Activated naive CD8-positive, alpha-beta T cell (primary cell): ENCODE measurements around the gene RIF1.
A peak's percentile ranks its signal among the peaks of the same experiment; 100 is the strongest.

Source experiments
- H3K27ac Mint-ChIP-seq: one replicate; pipeline ENCODE4 v1.8.0; 2021; ENCODE audit warnings: mixed read lengths
- H3K27me3 Mint-ChIP-seq: one replicate; pipeline ENCODE4 v1.8.0; 2021; ENCODE audit warnings: mixed read lengths
- H3K36me3 Mint-ChIP-seq: one replicate; pipeline ENCODE4 v1.8.0; 2021; ENCODE audit warnings: mixed read lengths
- H3K4me1 Mint-ChIP-seq: one replicate; pipeline ENCODE4 v1.8.0; 2021; ENCODE audit warnings: low read depth, mixed read lengths
- H3K4me3 Mint-ChIP-seq: one replicate; pipeline ENCODE4 v1.8.0; 2021; ENCODE audit warnings: mild to moderate bottlenecking, mixed read lengths
- H3K9me3 Mint-ChIP-seq: one replicate; pipeline ENCODE4 v1.8.0; 2021; ENCODE audit warnings: low read depth, mixed read lengths

The RIF1 gene

GRCh38 chr2:151409601-151410484, at the start of gene RIF1:
RIF1 (plus strand) TSS chr2:151409902; CDS start chr2:151410424, 522 bp downstream.
- Mint-ChIP-seq H3K4me1 (peaks cover 33% of the 10 kb centered on the region), H3K36me3 (peaks cover 7% of the 10 kb centered on the region), H3K9me3 (no peaks in the 10 kb centered on the region), H3K4me3 (peak within 1 kb of the TSS; percentile 98), H3K27me3 (no peaks in the 10 kb centered on the region), H3K27ac (peak within 1 kb of the TSS; percentile 97)

- no peaks in the 10 kb centered on the region for H3K4me1 Mint-ChIP-seq
- no peak overlapping the region for H3K4me3 Mint-ChIP-seq
- H3K36me3 Mint-ChIP-seq = no peaks in the 10 kb centered on the region
- no peak overlapping the region for H3K27ac Mint-ChIP-seq
- H3K9me3 Mint-ChIP-seq = no peaks in the 10 kb centered on the region
- no peaks in the 10 kb centered on the region for H3K27me3 Mint-ChIP-seq
Measured at GRCh38 chr2:151361674-151362370, 47.9 kb upstream of the RIF1 start.

- no peaks in the 10 kb centered on the region for H3K9me3 Mint-ChIP-seq
- no peaks in the 10 kb centered on the region for H3K4me1 Mint-ChIP-seq
- H3K27ac Mint-ChIP-seq = no peak overlapping the region
- no peaks in the 10 kb centered on the region for H3K36me3 Mint-ChIP-seq
- H3K4me3 Mint-ChIP-seq = no peak overlapping the region
- no peaks in the 10 kb centered on the region for H3K27me3 Mint-ChIP-seq
Measured at GRCh38 chr2:151363709-151364108, 46.0 kb upstream of the RIF1 start.

GRCh38 chr2:151367571-151367970, 42.1 kb upstream of the RIF1 start:
- H3K4me1 Mint-ChIP-seq = no peaks in the 10 kb centered on the region
- no peaks in the 10 kb centered on the region for H3K27me3 Mint-ChIP-seq
- no peak overlapping the region for H3K27ac Mint-ChIP-seq
- no peaks in the 10 kb centered on the region for H3K9me3 Mint-ChIP-seq
- no peak overlapping the region for H3K4me3 Mint-ChIP-seq
- H3K36me3 Mint-ChIP-seq = no peaks in the 10 kb centered on the region

- H3K9me3 Mint-ChIP-seq = no peaks in the 10 kb centered on the region
- H3K4me1 Mint-ChIP-seq = peaks cover 4% of the 10 kb centered on the region
- H3K27me3 Mint-ChIP-seq = no peaks in the 10 kb centered on the region
- H3K27ac Mint-ChIP-seq = no peak overlapping the region
- H3K36me3 Mint-ChIP-seq = no peaks in the 10 kb centered on the region
- no peak overlapping the region for H3K4me3 Mint-ChIP-seq
Measured at GRCh38 chr2:151374436-151374835, 35.3 kb upstream of the RIF1 start.

- peaks cover 4% of the 10 kb centered on the region for H3K4me1 Mint-ChIP-seq
- no peak overlapping the region for H3K27ac Mint-ChIP-seq
Measured at GRCh38 chr2:151379169-151379568, 30.5 kb upstream of the RIF1 start.

GRCh38 chr2:151380580-151381235, 29.0 kb upstream of the RIF1 start:
- Mint-ChIP-seq H3K36me3 (no peaks in the 10 kb centered on the region), H3K9me3 (no peaks in the 10 kb centered on the region), H3K27ac (no peak overlapping the region), H3K4me1 (peaks cover 4% of the 10 kb centered on the region), H3K27me3 (no peaks in the 10 kb centered on the region), H3K4me3 (no peak overlapping the region)

More at GRCh38 chr2:151379169-151379568, 30.5 kb upstream of the RIF1 start:
- H3K9me3 Mint-ChIP-seq = no peaks in the 10 kb centered on the region
- no peaks in the 10 kb centered on the region for H3K36me3 Mint-ChIP-seq
- H3K27me3 Mint-ChIP-seq = no peaks in the 10 kb centered on the region
- no peak overlapping the region for H3K4me3 Mint-ChIP-seq

GRCh38 chr2:151381266-151381665, 28.4 kb upstream of the RIF1 start:
- H3K27ac Mint-ChIP-seq = no peak overlapping the region
- H3K36me3 Mint-ChIP-seq = no peaks in the 10 kb centered on the region
- no peaks in the 10 kb centered on the region for H3K27me3 Mint-ChIP-seq
- H3K4me1 Mint-ChIP-seq = peaks cover 4% of the 10 kb centered on the region
- H3K9me3 Mint-ChIP-seq = no peaks in the 10 kb centered on the region
- no peak overlapping the region for H3K4me3 Mint-ChIP-seq

GRCh38 chr2:151388011-151388410, 21.7 kb upstream of the RIF1 start:
- H3K27me3 Mint-ChIP-seq = peaks cover 2% of the 10 kb centered on the region
- H3K9me3 Mint-ChIP-seq = no peaks in the 10 kb centered on the region
- no peaks in the 10 kb centered on the region for H3K36me3 Mint-ChIP-seq
- no peak overlapping the region for H3K4me3 Mint-ChIP-seq
- no peaks in the 10 kb centered on the region for H3K4me1 Mint-ChIP-seq
- H3K27ac Mint-ChIP-seq = no peak overlapping the region

- Mint-ChIP-seq H3K36me3 (no peaks in the 10 kb centered on the region), H3K4me3 (no peak overlapping the region), H3K9me3 (no peaks in the 10 kb centered on the region), H3K27me3 (peaks cover 2% of the 10 kb centered on the region), H3K27ac (no peak overlapping the region), H3K4me1 (no peaks in the 10 kb centered on the region)
Measured at GRCh38 chr2:151391436-151391835, 18.3 kb upstream of the RIF1 start.

- H3K4me1 Mint-ChIP-seq = no peaks in the 10 kb centered on the region
- peaks cover 2% of the 10 kb centered on the region for H3K27me3 Mint-ChIP-seq
- no peak overlapping the region for H3K27ac Mint-ChIP-seq
- no peak overlapping the region for H3K4me3 Mint-ChIP-seq
- no peaks in the 10 kb centered on the region for H3K36me3 Mint-ChIP-seq
- H3K9me3 Mint-ChIP-seq = no peaks in the 10 kb centered on the region
Measured at GRCh38 chr2:151394509-151394908, 15.2 kb upstream of the RIF1 start.

- Mint-ChIP-seq H3K27ac (no peak overlapping the region), H3K9me3 (no peaks in the 10 kb centered on the region), H3K27me3 (peaks cover 2% of the 10 kb centered on the region), H3K36me3 (no peaks in the 10 kb centered on the region), H3K4me1 (no peaks in the 10 kb centered on the region), H3K4me3 (no peak overlapping the region)
Measured at GRCh38 chr2:151395509-151396374, 14.0 kb upstream of the RIF1 start.

- Mint-ChIP-seq H3K27ac (no peak overlapping the region), H3K36me3 (no peaks in the 10 kb centered on the region), H3K4me1 (no peaks in the 10 kb centered on the region), H3K4me3 (no peak overlapping the region), H3K27me3 (no peaks in the 10 kb centered on the region), H3K9me3 (no peaks in the 10 kb centered on the region)
Measured at GRCh38 chr2:151399981-151400380, 9.7 kb upstream of the RIF1 start.

GRCh38 chr2:151401149-151401548, 8.6 kb upstream of the RIF1 start:
- no peaks in the 10 kb centered on the region for H3K4me1 Mint-ChIP-seq
- H3K36me3 Mint-ChIP-seq = no peaks in the 10 kb centered on the region
- no peak overlapping the region for H3K4me3 Mint-ChIP-seq
- no peaks in the 10 kb centered on the region for H3K9me3 Mint-ChIP-seq
- no peaks in the 10 kb centered on the region for H3K27me3 Mint-ChIP-seq
- H3K27ac Mint-ChIP-seq = no peak overlapping the region
